HG03025 (cell line): ENCODE results near the gene RAB3IL1.

ENCODE experiments used
- ATAC-seq: cut with Tn5 transposase; IDR thresholded peaks from one replicate; pipeline ENCODE4 v1.9.1; 2021; ENCODE audit warnings: mild to moderate bottlenecking, moderate library complexity; ENCODE audit not compliant: unreplicated experiment, low FRiP score

RAB3IL1 gene

DNA sequence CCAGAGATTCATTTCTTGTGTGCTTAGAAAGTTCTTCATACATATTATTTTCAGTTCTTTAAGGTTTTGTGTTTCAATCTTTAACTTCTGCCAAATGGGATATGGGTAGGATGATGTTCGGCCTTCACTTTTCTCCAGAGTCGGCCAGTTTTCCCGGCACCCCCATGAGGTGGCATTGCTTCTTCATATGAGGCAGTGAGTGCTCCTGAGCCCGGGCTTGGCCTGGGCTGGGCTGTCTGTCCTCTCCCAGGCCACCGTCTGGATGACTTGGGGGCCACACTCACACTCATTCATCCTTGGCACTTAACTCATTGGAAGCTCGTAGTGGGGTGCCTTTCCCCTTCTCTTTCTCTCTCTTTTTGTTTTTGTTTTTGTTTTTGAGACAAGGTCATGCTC is 65.5 kb downstream of the RAB3IL1 start:
- no peak for ATAC-seq

DNA sequence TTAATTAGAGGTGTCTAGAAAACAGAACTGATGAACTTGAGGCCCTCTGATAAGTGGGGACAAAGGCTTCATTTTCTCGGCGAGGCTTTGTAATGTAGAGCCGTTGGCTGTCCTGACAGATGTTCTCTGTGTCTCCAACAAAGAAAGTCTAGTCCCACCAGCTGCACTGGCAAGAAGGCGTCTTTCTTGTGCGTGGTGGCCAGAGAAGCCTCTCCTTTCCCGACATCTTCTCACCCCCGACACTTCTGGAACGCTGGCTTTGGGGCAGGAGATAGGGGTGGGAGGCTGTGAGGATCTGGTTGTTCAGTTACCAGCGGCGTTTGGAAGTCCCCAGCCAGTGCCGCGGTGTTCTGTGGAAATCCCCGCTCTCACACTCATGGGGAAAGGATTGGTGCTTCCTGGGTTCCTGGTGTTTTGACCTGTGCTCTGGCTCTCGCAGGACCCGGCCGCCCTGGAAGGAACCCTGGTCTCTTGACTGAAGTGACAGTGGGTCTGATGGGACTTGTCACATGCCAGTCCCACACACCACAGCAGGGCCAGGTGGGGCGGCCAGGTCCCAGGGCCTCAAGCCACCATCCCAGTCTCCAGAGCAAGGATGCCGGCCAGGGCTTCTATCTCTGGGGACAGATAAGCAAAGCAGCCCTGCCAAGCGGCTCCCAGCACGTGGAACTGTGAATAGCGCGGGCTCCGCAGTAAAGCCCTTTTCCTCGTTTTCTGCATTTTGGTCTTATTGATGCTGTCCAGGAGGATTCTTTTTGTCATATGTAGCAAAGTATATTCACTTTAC is 66.1 kb downstream of the RAB3IL1 start:
- ATAC-seq: no peak

DNA sequence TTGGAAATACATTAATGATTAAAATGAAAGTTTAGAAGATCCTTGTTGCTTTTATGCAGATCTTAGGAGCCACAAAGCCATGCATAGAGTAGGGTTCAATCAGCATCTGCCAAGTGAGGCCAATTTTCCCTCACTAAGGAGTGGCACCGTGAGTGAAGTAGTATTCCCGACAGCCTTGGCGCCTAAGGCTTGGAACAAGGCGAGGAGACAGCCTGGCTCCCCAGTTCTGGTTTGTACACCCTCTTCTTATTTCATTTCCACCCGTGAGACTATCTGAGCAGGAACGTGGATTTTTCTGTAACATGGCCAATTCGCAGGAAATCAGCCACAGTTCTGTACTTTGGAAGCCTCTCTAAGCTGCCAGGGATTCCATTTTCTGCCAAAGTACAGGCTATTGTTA is 66.7 kb downstream of the RAB3IL1 start:
- no peak for ATAC-seq

DNA sequence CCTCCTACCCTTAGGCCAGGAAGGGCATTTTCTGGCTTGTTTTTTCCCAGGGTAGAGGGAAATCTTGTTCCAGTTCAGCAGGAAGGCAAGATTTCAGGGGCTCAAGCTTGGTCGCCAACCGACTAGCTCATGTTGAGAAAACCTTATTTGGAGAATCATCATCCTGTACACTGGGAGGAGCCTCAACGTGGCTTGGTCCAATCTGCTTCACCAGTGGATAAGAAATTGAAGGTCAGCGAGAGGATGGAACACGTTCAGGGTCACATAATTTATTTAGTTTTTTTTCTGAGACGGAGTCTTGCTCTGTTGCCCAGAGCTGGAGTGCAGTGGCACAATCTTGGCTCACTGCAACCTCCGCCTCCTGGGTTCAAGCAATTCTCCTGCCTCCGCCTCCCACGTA is 68.7 kb downstream of the RAB3IL1 start:
- no peak for ATAC-seq

DNA sequence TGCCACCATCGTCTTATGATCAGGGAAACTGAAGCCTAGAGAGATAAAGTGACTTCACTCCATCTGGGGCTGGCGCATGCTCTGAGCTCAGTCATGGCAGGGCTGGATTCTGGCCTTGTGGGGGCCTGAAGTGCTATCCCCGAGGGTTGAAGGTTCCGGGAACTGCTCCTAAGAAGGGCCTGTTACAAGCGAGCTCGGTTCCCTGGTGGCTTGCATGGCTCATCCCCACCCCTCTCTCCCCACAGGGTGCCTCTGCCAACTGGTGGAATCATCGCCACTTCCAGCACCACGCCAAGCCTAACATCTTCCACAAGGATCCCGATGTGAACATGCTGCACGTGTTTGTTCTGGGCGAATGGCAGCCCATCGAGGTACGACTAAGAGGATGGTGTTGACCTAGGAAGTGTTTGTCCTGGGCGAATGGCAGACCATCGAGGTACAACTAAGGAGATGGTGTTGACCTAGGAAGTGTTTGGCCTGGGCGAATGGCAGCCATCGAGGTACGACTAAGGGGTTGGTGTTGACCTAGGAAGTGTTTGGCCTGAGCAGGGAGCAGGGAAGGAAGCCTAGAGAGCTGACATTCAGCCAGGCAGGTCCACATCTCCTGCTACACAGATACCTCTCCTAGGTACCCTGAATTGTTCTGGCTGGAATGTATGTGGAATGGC is 69.3 kb downstream of the RAB3IL1 start:
- ATAC-seq: no peak
